ENCODE results near the gene GPBAR1. TPM values are rescaled to one million over a fixed set of nuclear protein-coding genes. Genes with fewer than 3 reads are reported as not detected.
"Not testable (repeated sequence)": the region's sequence is repeated elsewhere in the genome, so short reads cannot be mapped to it uniquely, and the experiment has no call there.

Gene GPBAR1
- total RNA-seq, 2 experiments from 2014 or later, result 0.16 to 0.45 TPM

GRCh38 chr2:218271865-218272530 is 11.2 kb downstream of the GPBAR1 start:
- intact Hi-C loops (cut with micrococcal nuclease), result loop anchor here (2.0 kb wide), 1 partner anchor 15 kb away; no protein-coding TSS in a partner anchor

GRCh38 chr2:218272531-218273212 is 11.9 kb downstream of the GPBAR1 start:
- TF ChIP-seq, protein P1, sequence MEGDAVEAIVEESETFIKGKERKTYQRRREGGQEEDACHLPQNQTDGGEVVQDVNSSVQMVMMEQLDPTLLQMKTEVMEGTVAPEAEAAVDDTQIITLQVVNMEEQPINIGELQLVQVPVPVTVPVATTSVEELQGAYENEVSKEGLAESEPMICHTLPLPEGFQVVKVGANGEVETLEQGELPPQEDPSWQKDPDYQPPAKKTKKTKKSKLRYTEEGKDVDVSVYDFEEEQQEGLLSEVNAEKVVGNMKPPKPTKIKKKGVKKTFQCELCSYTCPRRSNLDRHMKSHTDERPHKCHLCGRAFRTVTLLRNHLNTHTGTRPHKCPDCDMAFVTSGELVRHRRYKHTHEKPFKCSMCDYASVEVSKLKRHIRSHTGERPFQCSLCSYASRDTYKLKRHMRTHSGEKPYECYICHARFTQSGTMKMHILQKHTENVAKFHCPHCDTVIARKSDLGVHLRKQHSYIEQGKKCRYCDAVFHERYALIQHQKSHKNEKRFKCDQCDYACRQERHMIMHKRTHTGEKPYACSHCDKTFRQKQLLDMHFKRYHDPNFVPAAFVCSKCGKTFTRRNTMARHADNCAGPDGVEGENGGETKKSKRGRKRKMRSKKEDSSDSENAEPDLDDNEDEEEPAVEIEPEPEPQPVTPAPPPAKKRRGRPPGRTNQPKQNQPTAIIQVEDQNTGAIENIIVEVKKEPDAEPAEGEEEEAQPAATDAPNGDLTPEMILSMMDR (IDR thresholded peaks at IDR 0.05), result peak; percentile 76
- peak; percentile 87 for DNase-seq
- ChIA-PET POLR2A (interaction anchor here (0.8 to 9.4 kb wide), 6 partner anchors 11 to 134 kb away, joined by 3 to 97 read pairs (median 4); no protein-coding TSS in a partner anchor), CTCF (interaction anchor here (0.6 to 8.2 kb wide), 24 partner anchors 11 to 376 kb away, joined by 3 to 161 read pairs (median 4); partner anchors contain the start of genes ARPC2, CATIP and TMBIM1)
- Mint-ChIP-seq H3K4me3 (no peak overlapping the region), H3K27ac (peak overlapping the region; percentile 51), H3K9me3 (no peaks in the 10 kb centered on the region), H3K27me3 (no peaks in the 10 kb centered on the region), H3K4me1 (ENCODE audit: low read depth) (peaks cover 27% of the 10 kb centered on the region), H3K36me3 (ENCODE audit: low read depth) (peaks cover 29% of the 10 kb centered on the region)
- intact Hi-C loops (cut with micrococcal nuclease), result loop anchor here (2.0 kb wide), 1 partner anchor 14 kb away; no protein-coding TSS in a partner anchor
- ATAC-seq, result peak; percentile 13

More at GRCh38 chr2:218271865-218272530, 11.2 kb downstream of the GPBAR1 start:
- Mint-ChIP-seq H3K4me1 (ENCODE audit: low read depth) (peaks cover 31% of the 10 kb centered on the region), H3K27ac (peak overlapping the region; percentile 51), H3K9me3 (no peaks in the 10 kb centered on the region), H3K27me3 (no peaks in the 10 kb centered on the region), H3K4me3 (peak overlapping the region; percentile 84), H3K36me3 (ENCODE audit: low read depth) (peaks cover 30% of the 10 kb centered on the region)
- TF ChIP-seq, protein P1 (IDR thresholded peaks at IDR 0.05), result no peak
- POLR2A ChIA-PET, result interaction anchor here (0.6 to 9.4 kb wide), 8 partner anchors 12 to 220 kb away, joined by 3 to 97 read pairs (median 4); partner anchors contain the start of gene GPBAR1
- ATAC-seq, result no peak
- DNase-seq, result no peak
- CTCF ChIA-PET, result interaction anchor here (0.9 to 8.2 kb wide), 20 partner anchors 12 to 377 kb away, joined by 3 to 161 read pairs (median 4); partner anchors contain the start of genes CATIP and TMBIM1

GRCh38 chr2:218273214-218273907 is 12.5 kb downstream of the GPBAR1 start:
- ATAC-seq, H3K27me3 Mint-ChIP-seq, H3K9me3 Mint-ChIP-seq, DNase-seq, H3K4me3 Mint-ChIP-seq: not testable (repeated sequence)
- POLR2A ChIA-PET, result interaction anchor here (0.8 to 9.4 kb wide), 3 partner anchors 12 to 17 kb away, joined by 3 to 97 read pairs (median 39); no protein-coding TSS in a partner anchor
- CTCF ChIA-PET, result interaction anchor here (0.6 to 8.2 kb wide), 13 partner anchors 11 to 193 kb away, joined by 3 to 161 read pairs (median 4); partner anchors contain the start of genes ARPC2, CATIP and TMBIM1
- H3K36me3 Mint-ChIP-seq (ENCODE audit: low read depth), result peaks cover 28% of the 10 kb centered on the region
- H3K27ac Mint-ChIP-seq, result peak overlapping the region; percentile 47
- intact Hi-C loops (cut with micrococcal nuclease), result loop anchor here (2.0 kb wide), 1 partner anchor 13 kb away; no protein-coding TSS in a partner anchor
- peaks cover 26% of the 10 kb centered on the region for H3K4me1 Mint-ChIP-seq (ENCODE audit: low read depth)

GRCh38 chr2:218273908-218274249 is 13.1 kb downstream of the GPBAR1 start:
- Mint-ChIP-seq H3K36me3 (ENCODE audit: low read depth) (peaks cover 27% of the 10 kb centered on the region), H3K4me1 (ENCODE audit: low read depth) (peaks cover 25% of the 10 kb centered on the region)
- no peak for ATAC-seq

More at GRCh38 chr2:218273908-218274249, 13.1 kb downstream of the GPBAR1 start:
- intact Hi-C loops (cut with micrococcal nuclease), result loop anchor here (2.0 kb wide), 1 partner anchor 13 kb away; no protein-coding TSS in a partner anchor
- Mint-ChIP-seq H3K4me3 (no peak overlapping the region), H3K9me3 (no peaks in the 10 kb centered on the region), H3K27me3 (no peaks in the 10 kb centered on the region), H3K27ac (peak overlapping the region; percentile 47)
- POLR2A ChIA-PET, result interaction anchor here (7.7 to 9.4 kb wide), 2 partner anchors 11 to 16 kb away, joined by 39 to 97 read pairs; no protein-coding TSS in a partner anchor
- CTCF ChIA-PET, result interaction anchor here (0.9 to 8.2 kb wide), 9 partner anchors 10 to 192 kb away, joined by 3 to 161 read pairs (median 6); partner anchors contain the start of genes ARPC2, CATIP and TMBIM1
- DNase-seq, result no peak
- TF ChIP-seq, protein P1 (IDR thresholded peaks at IDR 0.05), result no peak

All from activated CD8-positive, alpha-beta T cell treated with anti-CD3 and anti-CD28 coated beads for 36 hours (primary cell).